ENCODE results near the gene HSPA4L. TPM values are rescaled to one million over a fixed set of nuclear protein-coding genes. Genes with fewer than 3 reads are reported as not detected.

The HSPA4L gene
- total RNA-seq, 1 experiment from 2014 or later, result 5.3 TPM

GRCh38 chr4:127829014-127829413 is 46.9 kb downstream of the HSPA4L start:
- no peak overlapping the region for H3T11ph ChIP-seq (ENCODE audit: low read length)
- no peak for DNase-seq
- no peak overlapping the region for H3K9ac ChIP-seq (ENCODE audit: extremely low read depth, insufficient read length, low read length)
- H3K27ac Mint-ChIP-seq, result no peak overlapping the region
- no peaks in the 10 kb centered on the region for H3K9me3 Mint-ChIP-seq
- no peaks in the 10 kb centered on the region for H3K27me3 Mint-ChIP-seq (ENCODE audit: low read depth)
- no peak overlapping the region for H3K4me2 ChIP-seq (ENCODE audit: insufficient read depth, insufficient read length, low read length)
- no peaks in the 10 kb centered on the region for H3K79me2 ChIP-seq (ENCODE audit: insufficient read depth, low read length)
- H3K27me3 ChIP-seq (ENCODE audit: insufficient read depth, low read length), result no peaks in the 10 kb centered on the region
- no peak overlapping the region for H2BK5ac ChIP-seq (ENCODE audit: insufficient read length, low read length)
- H3K4me3 Mint-ChIP-seq, result no peak overlapping the region
- no peak overlapping the region for H2BK12ac ChIP-seq (ENCODE audit: insufficient read length, low read depth, low read length)
- no peaks in the 10 kb centered on the region for H3K4me1 ChIP-seq (ENCODE audit: insufficient read depth, low read length)
- no peak overlapping the region for H4K91ac ChIP-seq (ENCODE audit: insufficient read length, low read depth, low read length)
- peaks cover 2 to 3% of the 10 kb centered on the region in 2 experiments for H3K4me1 Mint-ChIP-seq
- H3K36me3 Mint-ChIP-seq (ENCODE audit: insufficient read depth in 1 of 3, low read depth in 3 of 3), result no peaks in the 10 kb centered on the region
- H3K56ac ChIP-seq (ENCODE audit: insufficient read length, low read depth, low read length), result no peak overlapping the region
- H2BK15ac ChIP-seq (ENCODE audit: low read depth, low read length), result no peak overlapping the region
- no peak overlapping the region for H3K18ac ChIP-seq (ENCODE audit: insufficient read length, low read depth, low read length)
- H2AK5ac ChIP-seq (ENCODE audit: insufficient read length, low read length), result no peak overlapping the region
- no peak overlapping the region for H4K5ac ChIP-seq (ENCODE audit: insufficient read length, low read depth, low read length)
- H2BK120ac ChIP-seq (ENCODE audit: low read depth, low read length, poor library complexity, severe bottlenecking), result no peak overlapping the region
- no peaks in the 10 kb centered on the region for H4K20me1 ChIP-seq (ENCODE audit: control insufficient read depth, insufficient read depth, insufficient read length)
- H3K23me2 ChIP-seq (ENCODE audit: insufficient read length, low read depth, low read length, poor library complexity, severe bottlenecking), result no peaks in the 10 kb centered on the region
- H2AFZ ChIP-seq (ENCODE audit: low read length), result no peak overlapping the region
- no peaks in the 10 kb centered on the region for H3K79me1 ChIP-seq (ENCODE audit: insufficient read depth, low read depth, low read length, poor library complexity, severe bottlenecking)
- no peak overlapping the region for H3K4ac ChIP-seq (ENCODE audit: low read depth, low read length)
- no peak overlapping the region for H3K27ac ChIP-seq (ENCODE audit: insufficient read length, low read depth, low read length)
- H2BK20ac ChIP-seq (ENCODE audit: low read depth, low read length, poor library complexity, severe bottlenecking), result no peak overlapping the region
- H3K14ac ChIP-seq (ENCODE audit: insufficient read depth, low read length), result no peak overlapping the region
- H3K23ac ChIP-seq (ENCODE audit: insufficient read length, low read depth, low read length), result no peak overlapping the region
- no peaks in the 10 kb centered on the region for H3K9me3 ChIP-seq (ENCODE audit: control insufficient read depth, low read depth, low read length)
- no peak for TF ChIP-seq CTCF (conservative IDR thresholded peaks at IDR 0.05)
- no peak overlapping the region for H4K8ac ChIP-seq (replicated peaks; ENCODE audit: insufficient read length, low read depth, low read length)
